ENCODE data around the gene SPACA5.
"Not testable (repeated sequence)": the region's sequence is repeated elsewhere in the genome, so short reads cannot be mapped to it uniquely, and the experiment has no call there.

SPACA5 gene

DNA sequence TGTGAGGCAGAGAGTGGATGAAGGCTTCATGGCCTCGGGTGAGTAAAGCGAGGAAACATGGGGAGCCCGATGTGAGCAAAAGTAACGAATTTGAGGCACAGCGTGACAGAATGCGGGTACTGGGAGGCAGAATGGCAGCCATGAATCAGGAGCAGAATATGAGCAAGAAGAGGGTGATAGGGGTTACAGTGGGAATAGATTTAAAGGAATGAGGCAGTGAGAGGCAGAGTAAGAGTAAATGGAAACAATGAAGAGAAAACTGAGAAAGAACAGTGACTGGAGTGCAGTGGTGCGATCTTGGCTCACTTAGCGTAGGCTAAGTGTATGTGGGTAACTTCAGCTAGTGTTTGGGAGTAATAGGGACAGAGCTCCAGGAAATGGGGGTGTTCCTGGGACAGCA, at the start of gene SPACA5:
Gene SPACA5 (plus strand): TSS at position 301 of the 400 bp plus-strand sequence. CDS start 815 bp downstream, outside the sequence.
- not testable (repeated sequence) for DNase-seq (ENCODE audit: low read depth in 2 of 2)

DNA sequence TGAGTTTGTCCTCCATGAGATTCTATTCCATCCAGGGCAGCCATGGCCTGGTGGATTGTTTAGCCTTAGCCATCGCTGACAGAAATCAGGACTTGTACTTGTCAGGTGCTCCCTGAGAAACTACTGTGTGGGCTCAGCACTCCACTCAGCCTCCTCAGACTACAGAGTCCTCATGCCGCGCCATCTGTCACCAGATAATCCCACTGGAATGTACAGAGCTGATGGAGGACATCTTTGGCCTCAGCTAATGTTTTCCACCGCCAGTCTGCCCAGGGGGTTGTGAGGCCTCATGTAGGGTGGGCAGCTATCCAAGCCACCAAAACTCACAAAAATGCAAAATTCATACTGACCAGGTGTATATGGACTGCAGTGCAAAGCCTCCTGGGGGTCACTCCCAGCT, 48.6 kb upstream of the SPACA5 start:
- not testable (repeated sequence) for DNase-seq (ENCODE audit: low read depth in 2 of 2)

DNA sequence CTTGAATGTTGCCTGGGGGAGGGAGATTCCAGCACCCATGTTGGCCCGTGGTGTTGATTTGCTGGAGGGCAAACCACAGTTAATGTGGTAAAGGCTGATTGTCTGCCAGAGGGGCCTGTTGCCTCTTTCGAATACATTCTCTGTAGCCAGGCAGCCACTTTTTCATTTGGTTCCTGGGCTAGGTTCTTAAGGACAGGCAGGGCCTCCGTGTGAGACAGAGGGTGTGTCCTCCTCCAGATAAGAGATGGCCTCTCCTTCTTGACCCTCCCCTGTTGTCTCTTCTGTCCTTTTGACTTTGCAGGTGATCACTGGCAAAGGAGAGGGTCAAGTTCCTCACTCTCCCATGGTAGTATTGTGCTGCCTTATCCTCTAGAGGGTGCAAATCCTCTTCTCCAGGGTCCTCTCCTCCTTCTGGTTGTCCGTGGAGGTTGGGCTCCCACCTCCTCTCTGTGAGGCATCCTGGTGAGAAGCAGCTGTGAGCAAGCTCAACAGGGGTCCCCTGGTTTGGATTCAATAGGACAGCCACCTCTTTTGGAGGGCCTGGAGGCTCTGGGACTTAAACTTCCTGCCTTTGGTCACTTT, 47.9 kb upstream of the SPACA5 start:
- DNase-seq (ENCODE audit: low read depth in 2 of 2): no peak

DNA sequence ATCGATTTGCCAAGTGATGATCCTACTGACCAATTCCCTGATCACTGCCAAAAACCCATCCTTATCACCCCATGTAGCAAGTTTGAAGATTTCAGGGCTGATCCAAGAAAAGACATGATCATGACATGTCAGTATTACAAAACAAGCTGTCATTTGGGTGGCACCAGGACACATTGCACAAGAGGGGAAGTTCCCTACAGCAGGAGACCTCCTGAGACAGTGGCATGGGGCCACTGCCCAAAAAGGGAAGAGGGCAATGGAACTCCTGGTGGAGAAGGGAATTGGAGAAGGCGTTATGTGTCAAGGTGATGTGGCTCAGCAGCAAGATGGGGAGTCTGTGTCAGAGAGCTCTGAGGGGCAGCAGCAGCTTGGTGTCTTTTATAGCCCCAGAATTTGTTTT, 46.4 kb upstream of the SPACA5 start:
- DNase-seq (ENCODE audit: low read depth in 2 of 2): no peak

- DNase-seq (ENCODE audit: low read depth in 2 of 2): not testable (repeated sequence)
Measured at GRCh38 chrX:47961830-47962229, 45.0 kb upstream of the SPACA5 start.

- DNase-seq (ENCODE audit: low read depth in 2 of 2): not testable (repeated sequence)
Measured at GRCh38 chrX:47965526-47965925, 41.3 kb upstream of the SPACA5 start.

GRCh38 chrX:47973235-47973634, 33.6 kb upstream of the SPACA5 start:
- no peak for DNase-seq (ENCODE audit: low read depth in 2 of 2)

GRCh38 chrX:47976254-47977151, 30.3 kb upstream of the SPACA5 start:
- DNase-seq (ENCODE audit: low read depth in 2 of 2): no peak

DNA sequence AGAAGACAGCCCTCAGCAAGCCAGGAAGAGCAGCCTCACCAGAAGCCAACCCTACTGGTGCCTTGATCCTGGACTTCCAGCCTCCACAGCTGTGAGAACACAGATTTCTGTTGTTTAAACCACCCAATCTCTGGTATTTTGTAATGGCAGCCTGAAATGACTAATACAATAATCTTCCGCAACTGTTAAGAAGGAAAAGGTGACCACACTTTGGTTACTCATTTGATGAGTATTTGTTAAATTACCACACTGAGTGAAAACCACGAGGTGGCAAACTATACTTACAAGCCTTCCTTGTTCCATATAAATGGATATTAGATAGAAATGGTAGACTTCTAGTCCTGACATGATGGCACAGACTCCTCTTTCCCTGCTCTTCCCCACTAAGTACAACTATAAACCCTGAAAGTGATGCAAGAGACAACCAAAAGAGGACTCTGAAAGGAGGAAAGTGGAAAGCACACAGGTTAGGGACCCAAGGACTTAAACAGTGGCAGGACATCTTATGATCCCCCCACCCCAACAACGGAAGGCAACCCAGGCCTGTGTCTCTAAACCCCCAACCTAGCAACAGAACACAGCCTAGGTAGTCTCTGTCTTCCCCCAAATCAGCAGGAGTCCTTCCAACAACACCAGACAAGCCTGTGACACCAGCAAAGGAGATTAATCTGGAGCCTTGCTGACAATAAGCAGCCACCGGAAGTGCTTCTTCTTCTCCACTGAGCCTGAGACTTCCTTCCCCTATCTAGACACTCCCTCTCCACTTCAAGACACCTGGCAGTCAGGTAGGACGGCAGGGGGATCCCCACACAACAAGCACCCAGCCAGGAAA, 15.3 kb upstream of the SPACA5 start:
- DNase-seq (ENCODE audit: low read depth in 2 of 2): no peak

DNA sequence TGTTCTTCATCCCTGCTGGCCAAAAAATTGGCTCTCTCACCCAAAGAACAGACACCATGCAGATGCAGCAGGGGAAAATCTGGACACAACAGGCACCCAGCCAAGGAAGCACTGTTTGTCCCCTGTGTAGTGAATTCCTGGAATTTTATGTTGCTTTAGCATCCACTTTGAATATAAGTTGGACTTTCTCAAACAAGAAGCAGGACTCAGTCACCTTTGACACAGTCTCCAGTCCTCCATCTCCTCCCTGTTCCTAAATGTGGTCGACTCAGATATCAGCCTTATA, 14.8 kb upstream of the SPACA5 start:
- no peak for DNase-seq (ENCODE audit: low read depth in 2 of 2)

DNA sequence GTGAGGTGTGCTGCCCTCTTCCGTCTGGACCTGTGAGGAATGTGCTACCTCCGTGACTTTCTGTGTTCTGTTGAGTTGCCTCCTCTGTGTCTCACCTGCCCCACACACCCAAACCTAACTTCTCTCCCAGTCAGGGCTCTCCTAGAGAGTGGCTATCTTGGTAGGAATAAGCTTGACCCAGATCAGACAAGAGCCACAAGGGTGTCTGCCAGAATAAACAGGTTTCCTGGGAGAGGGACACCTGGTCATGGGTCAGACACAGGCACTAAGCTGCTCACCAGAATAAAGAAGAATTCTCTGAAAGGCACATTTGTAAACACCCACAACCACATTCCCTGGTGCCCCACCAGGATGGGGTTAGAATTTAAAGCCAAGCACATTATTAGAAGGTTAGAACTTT, 14.1 kb upstream of the SPACA5 start:
- DNase-seq (ENCODE audit: low read depth in 2 of 2): no peak

GRCh38 chrX:48001260-48001659, 5.5 kb upstream of the SPACA5 start:
- no peak for DNase-seq (ENCODE audit: low read depth in 2 of 2)

DNA sequence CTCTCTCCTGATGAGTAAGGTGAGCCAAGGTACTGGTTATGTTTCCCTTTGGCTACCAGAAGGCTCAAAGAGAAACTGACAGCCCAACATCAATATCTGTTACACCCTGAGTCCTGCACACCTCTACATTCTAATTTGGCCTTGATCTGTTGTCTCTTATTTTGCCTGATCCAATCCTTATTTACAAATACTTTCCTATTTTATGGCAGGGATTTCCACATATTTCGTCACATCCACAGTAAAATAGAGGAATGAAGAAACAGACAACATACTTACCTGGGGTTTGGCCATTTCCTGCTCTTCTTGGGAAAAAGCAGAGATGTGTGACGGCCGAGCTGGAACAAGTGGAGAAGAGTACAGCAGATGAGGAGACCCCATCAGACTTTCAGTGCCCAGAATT, 4.5 kb upstream of the SPACA5 start:
- DNase-seq (ENCODE audit: low read depth in 2 of 2): no peak

DNA sequence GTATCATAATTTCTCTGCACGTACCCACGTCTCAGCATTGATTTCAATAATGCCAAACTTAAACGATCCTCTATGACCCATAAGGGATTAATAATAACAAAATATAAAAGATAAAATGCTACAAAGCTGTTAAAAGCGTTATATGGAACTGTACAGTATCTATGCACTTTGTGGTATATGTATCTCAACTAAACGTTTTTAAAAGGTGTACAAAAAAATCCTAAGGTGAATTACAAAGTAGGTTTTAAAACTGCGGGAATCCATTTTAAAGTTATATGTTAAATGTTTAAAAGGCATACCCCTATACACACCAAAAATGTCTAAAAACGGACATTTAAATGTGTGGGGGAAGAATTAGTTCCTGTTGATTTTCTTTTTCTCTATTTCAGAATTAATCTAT, 3.9 kb upstream of the SPACA5 start:
- DNase-seq (ENCODE audit: low read depth in 2 of 2): no peak

DNA sequence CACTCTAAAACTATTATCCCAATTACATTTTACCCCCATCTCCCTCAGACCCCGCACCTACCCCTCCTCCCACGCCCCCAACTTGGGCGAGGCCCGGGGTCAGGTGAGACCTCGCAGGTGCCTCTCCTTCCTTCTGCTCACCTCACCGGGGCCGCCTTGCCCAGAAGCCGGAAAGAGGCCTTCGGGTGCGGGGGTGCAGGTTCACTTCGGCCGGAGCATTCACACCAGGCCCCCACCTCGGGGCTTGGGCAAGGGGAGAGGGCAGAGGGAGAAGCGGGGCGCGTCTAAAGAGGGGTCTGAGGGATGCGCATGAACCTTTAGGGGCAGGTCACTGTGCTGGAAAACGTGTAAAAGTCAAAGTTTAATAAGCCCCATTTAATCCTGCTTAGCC, 3.4 kb upstream of the SPACA5 start:
- DNase-seq (ENCODE audit: low read depth in 2 of 2): no peak

GRCh38 chrX:48003758-48004457, 2.9 kb upstream of the SPACA5 start, which contains the start of gene ZNF182:
Gene ZNF182, minus strand, starts transcription at chrX:48003989. Its CDS starts 1,380 bp downstream, at chrX:48002609.
- peak; percentile 79 to 82 for DNase-seq (ENCODE audit: low read depth in 2 of 2)

- not testable (repeated sequence) for DNase-seq (ENCODE audit: low read depth in 2 of 2)
Measured at GRCh38 chrX:48009445-48009960, 2.7 kb downstream of the SPACA5 start.

DNA sequence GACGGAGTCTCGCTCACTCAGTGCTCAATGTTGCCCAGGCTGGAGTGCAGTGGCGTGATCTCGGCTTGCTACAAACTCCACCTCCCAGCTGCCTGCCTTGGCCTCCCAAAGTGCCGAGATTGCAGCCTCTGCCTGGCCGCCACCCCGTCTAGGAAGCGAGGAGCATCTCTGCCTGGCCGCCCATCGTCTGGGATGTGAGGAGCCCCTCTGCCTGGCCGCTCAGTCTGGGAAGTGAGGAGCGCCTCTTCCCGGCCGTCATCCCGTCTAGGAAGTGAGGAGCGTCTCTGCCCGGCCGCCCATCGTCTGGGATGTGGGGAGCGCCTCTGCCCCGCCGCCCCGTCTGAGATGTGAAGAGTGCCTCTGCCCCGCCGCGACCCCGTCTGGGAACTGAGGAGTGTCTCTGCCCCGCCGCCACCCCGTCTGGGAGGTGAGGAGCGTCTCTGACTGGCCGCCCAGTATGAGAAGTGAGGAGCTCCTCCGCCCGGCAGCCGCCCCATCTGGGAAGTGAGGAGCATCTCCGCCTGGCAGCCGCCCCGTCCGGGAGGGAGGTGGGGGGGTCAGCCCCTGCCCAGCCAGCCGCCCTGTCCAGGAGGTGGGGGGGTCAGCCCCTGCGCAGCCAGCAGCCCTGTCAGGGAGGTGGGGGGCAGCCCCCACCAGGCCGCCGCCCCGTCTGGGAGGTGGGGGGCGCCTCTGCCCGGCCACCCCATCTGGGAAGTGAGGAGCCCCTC, 10.0 kb downstream of the SPACA5 start:
- DNase-seq (ENCODE audit: low read depth in 2 of 2): not testable (repeated sequence)

DNA sequence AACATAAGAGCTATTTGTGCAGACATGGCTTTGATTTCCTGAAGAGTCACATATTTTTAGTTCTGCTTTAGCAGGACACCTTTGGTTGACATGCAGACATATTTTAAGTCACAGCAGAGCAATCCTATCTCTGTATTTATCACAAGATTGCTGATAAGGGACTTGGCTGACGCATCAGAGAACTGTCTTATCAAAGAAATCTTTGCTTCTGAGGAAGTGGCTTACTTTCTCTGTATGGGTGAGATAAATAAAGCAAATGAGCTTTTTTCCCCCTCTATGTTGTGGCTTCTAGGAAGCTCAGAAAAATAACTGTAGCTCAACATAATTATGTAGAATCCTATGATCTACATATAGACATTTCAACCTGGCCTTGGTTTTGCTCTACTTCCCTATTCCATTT, 13.1 kb downstream of the SPACA5 start:
- not testable (repeated sequence) for DNase-seq (ENCODE audit: low read depth in 2 of 2)

GRCh38 chrX:48020472-48020871, 13.7 kb downstream of the SPACA5 start:
- not testable (repeated sequence) for DNase-seq (ENCODE audit: low read depth in 2 of 2)
